K562 (cell line): ENCODE data around the gene MAD2L1BP. TPM values are rescaled to one million over a fixed set of nuclear protein-coding genes. Genes with fewer than 3 reads are reported as not detected.

ENCODE experiments used
- FOSL1 ChIP-seq: fragments of 200-800 bp; sonication (Bioruptor generic); conservative IDR thresholded peaks from 2 replicates; pipeline ENCODE4 v1.6.1; 2016; ENCODE audit warnings: missing genetic modification characterization, missing compliant biosample characterization
- FOXA3 ChIP-seq, 2 experiments: fragments of 450-650 bp in 1 of 2; sonication (generic) in 1 of 2; formaldehyde crosslinking; IDR thresholded peaks in 1 of 2; conservative IDR thresholded peaks in 1 of 2; 2 replicates each; pipeline versions ENCODE4 v1.4.0 to v1.8.0; 2020 to 2022; ENCODE audit warnings: mild to moderate bottlenecking in 2 of 2, missing genetic modification reagents in 1 of 2
- FOXP1 ChIP-seq: sonication (generic); formaldehyde crosslinking; IDR thresholded peaks from 2 replicates; pipeline ENCODE4 v1.8.0; 2022; ENCODE audit warnings: mild to moderate bottlenecking, missing genetic modification reagents
- KLF13 ChIP-seq: fragments of 450-650 bp; IDR thresholded peaks from 2 replicates; pipeline ENCODE4 v1.6.1; 2016; ENCODE audit warnings: missing genetic modification characterization, low read depth, mild to moderate bottlenecking, missing compliant biosample characterization, moderate library complexity, borderline replicate concordance
- POLR2AphosphoS2 ChIP-seq: IDR thresholded peaks from 2 replicates; pipeline ENCODE4 v1.6.1; 2012; ENCODE audit warnings: low read length, improper control_type of control experiment
- SIRT6 ChIP-seq: IDR thresholded peaks from one replicate; pipeline ENCODE4 v1.6.1; 2012; ENCODE audit warnings: low read depth, mild to moderate bottlenecking, control low read depth, inconsistent platforms, low read length, moderate library complexity
- SOX6 ChIP-seq: fragments of 450-650 bp; IDR thresholded peaks from 2 replicates; pipeline ENCODE4 v1.6.1; 2014; ENCODE audit warnings: mild to moderate bottlenecking
- TCF7 ChIP-seq: sonication (generic); IDR thresholded peaks from 2 replicates; pipeline ENCODE4 v1.6.1; 2016; ENCODE audit warnings: antibody characterized with exemption, borderline replicate concordance
- USF1 ChIP-seq: sonication (generic); formaldehyde crosslinking; IDR thresholded peaks from 2 replicates; pipeline ENCODE4 v1.9.0; 2022; ENCODE audit warnings: mild to moderate bottlenecking, missing genetic modification reagents
- ZMIZ1 ChIP-seq, 2 experiments: fragments of 150-350 bp in 1 of 2; IDR thresholded peaks; 2 replicates each; pipeline ENCODE4 v1.6.1; 2012 to 2016; ENCODE audit warnings: low read depth in 2 of 2, low read length in 2 of 2, mild to moderate bottlenecking in 1 of 2, moderate library complexity in 1 of 2
- polyA plus RNA-seq, 8 experiments: library from polyadenylated mRNA; depleted of rRNA in 4 of 8; stranded (reverse) in 5 of 8; unstranded in 3 of 8; fragments of >200 nt; fragmentation: Nextera tagmentation in 2 of 8; fragmentation: Illumina TruSeq in 1 of 8; extraction: Ambion mirVana in 2 of 8; extraction: Trizol in 1 of 8; gene quantifications; 2 replicates each; pipeline versions ENCODE4 v1.2.1 to v1.2.3, GENCODE V29; 2011 to 2014; ENCODE audit warnings: inconsistent platforms in 1 of 8, missing spikeins in 1 of 8
- total RNA-seq, 7 experiments: library from RNA; depleted of rRNA in 6 of 7; stranded (reverse); fragments of >200 nt in 6 of 7; fragmentation: Illumina TruSeq in 2 of 7; extraction: Trizol in 2 of 7; gene quantifications; 2 replicates each; pipeline versions ENCODE4 v1.2.1 to v1.2.3, GENCODE V29; 2011 to 2021; ENCODE audit warnings: low replicate concordance in 1 of 7
- TF ChIP-seq, protein P1 (sequence below): fragments of 450-650 bp; formaldehyde crosslinking; IDR thresholded peaks from 2 replicates; pipeline ENCODE4 v1.4.0; 2022; ENCODE audit warnings: missing genetic modification characterization
- TF ChIP-seq, protein P2 (sequence below), 2 experiments: fragments of 450-650 bp in 1 of 2; IDR thresholded peaks; 2 replicates each; pipeline ENCODE4 v1.6.1; 2011 to 2017; ENCODE audit warnings: low read depth in 2 of 2, antibody characterized with exemption in 1 of 2, borderline replicate concordance in 1 of 2, low read length in 1 of 2, mild to moderate bottlenecking in 1 of 2, mixed read lengths in 1 of 2; ENCODE audit not compliant: control insufficient read depth in 1 of 2
- TF ChIP-seq, protein P3 (sequence below): fragments of 450-650 bp; IDR thresholded peaks from 2 replicates; pipeline ENCODE4 v1.7.1; 2018; ENCODE audit warnings: mild to moderate bottlenecking, low read depth; ENCODE audit not compliant: partially characterized antibody

Gene MAD2L1BP
- total and polyA plus RNA-seq, 9 of the 15 experiments (the other 6 are each of a cell fraction or from before 2014, with no cell fraction given): 69.7 to 321 (median 111) TPM

- TF ChIP-seq, protein P1, sequence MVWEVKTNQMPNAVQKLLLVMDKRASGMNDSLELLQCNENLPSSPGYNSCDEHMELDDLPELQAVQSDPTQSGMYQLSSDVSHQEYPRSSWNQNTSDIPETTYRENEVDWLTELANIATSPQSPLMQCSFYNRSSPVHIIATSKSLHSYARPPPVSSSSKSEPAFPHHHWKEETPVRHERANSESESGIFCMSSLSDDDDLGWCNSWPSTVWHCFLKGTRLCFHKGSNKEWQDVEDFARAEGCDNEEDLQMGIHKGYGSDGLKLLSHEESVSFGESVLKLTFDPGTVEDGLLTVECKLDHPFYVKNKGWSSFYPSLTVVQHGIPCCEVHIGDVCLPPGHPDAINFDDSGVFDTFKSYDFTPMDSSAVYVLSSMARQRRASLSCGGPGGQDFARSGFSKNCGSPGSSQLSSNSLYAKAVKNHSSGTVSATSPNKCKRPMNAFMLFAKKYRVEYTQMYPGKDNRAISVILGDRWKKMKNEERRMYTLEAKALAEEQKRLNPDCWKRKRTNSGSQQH (CRISPR knock-in tag): peak; percentile 73; the same call in 1 of the 2 replicates
- TF ChIP-seq, protein P2, sequence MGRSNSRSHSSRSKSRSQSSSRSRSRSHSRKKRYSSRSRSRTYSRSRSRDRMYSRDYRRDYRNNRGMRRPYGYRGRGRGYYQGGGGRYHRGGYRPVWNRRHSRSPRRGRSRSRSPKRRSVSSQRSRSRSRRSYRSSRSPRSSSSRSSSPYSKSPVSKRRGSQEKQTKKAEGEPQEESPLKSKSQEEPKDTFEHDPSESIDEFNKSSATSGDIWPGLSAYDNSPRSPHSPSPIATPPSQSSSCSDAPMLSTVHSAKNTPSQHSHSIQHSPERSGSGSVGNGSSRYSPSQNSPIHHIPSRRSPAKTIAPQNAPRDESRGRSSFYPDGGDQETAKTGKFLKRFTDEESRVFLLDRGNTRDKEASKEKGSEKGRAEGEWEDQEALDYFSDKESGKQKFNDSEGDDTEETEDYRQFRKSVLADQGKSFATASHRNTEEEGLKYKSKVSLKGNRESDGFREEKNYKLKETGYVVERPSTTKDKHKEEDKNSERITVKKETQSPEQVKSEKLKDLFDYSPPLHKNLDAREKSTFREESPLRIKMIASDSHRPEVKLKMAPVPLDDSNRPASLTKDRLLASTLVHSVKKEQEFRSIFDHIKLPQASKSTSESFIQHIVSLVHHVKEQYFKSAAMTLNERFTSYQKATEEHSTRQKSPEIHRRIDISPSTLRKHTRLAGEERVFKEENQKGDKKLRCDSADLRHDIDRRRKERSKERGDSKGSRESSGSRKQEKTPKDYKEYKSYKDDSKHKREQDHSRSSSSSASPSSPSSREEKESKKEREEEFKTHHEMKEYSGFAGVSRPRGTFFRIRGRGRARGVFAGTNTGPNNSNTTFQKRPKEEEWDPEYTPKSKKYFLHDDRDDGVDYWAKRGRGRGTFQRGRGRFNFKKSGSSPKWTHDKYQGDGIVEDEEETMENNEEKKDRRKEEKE (IDR thresholded peaks at IDR 0.05; ENCODE audit: borderline replicate concordance in 1 of 2, control insufficient read depth in 1 of 2, low read depth in 2 of 2, low read length in 1 of 2): no peak
- TF ChIP-seq FOXP1 (CRISPR knock-in tag) (no peak), FOXA3 (CRISPR knock-in tag; conservative IDR thresholded peaks at IDR 0.05 in 1 of 2, IDR thresholded peaks at IDR 0.05 in 1 of 2) (0 out of 4 replicates have a peak, but pooled peaks of 1 of the 2 experiments have one; percentile 4), SOX6 (no peak; the same call in 1 of the 2 replicates), SIRT6 (peak; percentile 48), USF1 (peak; percentile 30; the same call in 1 of the 2 replicates), ZMIZ1 (IDR thresholded peaks at IDR 0.05; ENCODE audit: low read depth in 2 of 2, low read length in 2 of 2) (peak in 1 of 2 experiments; percentile 23; a peak in 1 of 4 replicates), TCF7 (no peak), POLR2AphosphoS2 (peak; percentile 65; the same call in 1 of the 2 replicates), FOSL1 (0 out of 2 replicates have a peak, but pooled peaks have one; percentile 29), KLF13 (tag) (no peak)
- TF ChIP-seq, protein P3, sequence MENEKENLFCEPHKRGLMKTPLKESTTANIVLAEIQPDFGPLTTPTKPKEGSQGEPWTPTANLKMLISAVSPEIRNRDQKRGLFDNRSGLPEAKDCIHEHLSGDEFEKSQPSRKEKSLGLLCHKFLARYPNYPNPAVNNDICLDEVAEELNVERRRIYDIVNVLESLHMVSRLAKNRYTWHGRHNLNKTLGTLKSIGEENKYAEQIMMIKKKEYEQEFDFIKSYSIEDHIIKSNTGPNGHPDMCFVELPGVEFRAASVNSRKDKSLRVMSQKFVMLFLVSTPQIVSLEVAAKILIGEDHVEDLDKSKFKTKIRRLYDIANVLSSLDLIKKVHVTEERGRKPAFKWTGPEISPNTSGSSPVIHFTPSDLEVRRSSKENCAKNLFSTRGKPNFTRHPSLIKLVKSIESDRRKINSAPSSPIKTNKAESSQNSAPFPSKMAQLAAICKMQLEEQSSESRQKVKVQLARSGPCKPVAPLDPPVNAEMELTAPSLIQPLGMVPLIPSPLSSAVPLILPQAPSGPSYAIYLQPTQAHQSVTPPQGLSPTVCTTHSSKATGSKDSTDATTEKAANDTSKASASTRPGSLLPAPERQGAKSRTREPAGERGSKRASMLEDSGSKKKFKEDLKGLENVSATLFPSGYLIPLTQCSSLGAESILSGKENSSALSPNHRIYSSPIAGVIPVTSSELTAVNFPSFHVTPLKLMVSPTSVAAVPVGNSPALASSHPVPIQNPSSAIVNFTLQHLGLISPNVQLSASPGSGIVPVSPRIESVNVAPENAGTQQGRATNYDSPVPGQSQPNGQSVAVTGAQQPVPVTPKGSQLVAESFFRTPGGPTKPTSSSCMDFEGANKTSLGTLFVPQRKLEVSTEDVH: peak; percentile 12
Measured at GRCh38 chr6:43616725-43617472, 18.7 kb upstream of the MAD2L1BP start (continued).
